Kidney capillary endothelial cell (primary cell): ENCODE data around the gene PHYHD1.
"Not testable (repeated sequence)": the region's sequence is repeated elsewhere in the genome, so short reads cannot be mapped to it uniquely, and the experiment has no call there.

Experiments used
- DNase-seq: peaks from one replicate; pipeline ENCODE4 v3.0.0-alpha.2; 2018; ENCODE audit warnings: low spot score

Gene PHYHD1

GRCh38 chr9:128921881-128922763 is 1.3 kb downstream of the PHYHD1 start:
- DNase-seq = no peak

- DNase-seq = no peak
These were observed 2.7 kb downstream of the PHYHD1 start for GRCh38 chr9:128923493-128923883.

GRCh38 chr9:128927731-128928411 is 7.1 kb downstream of the PHYHD1 start:
- DNase-seq = peak; percentile 50

DNA sequence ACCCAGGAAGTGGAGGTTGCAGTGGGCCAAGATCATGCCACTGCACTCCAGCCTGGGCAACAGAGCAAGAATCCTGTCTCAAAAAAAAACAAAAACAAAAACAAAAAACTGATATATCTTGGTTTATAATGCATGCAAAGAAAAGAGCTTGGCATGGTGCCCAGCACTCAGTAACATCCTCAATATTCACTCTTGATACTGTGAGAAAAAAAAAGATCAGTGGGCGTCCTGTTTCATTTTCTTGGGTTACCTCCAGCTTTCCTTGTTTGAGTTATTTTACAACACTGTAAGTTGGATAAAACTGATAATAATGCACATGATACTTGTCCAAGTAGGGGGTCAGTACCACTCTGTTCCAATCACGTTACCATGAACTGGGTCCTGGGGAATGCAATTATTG is 7.8 kb downstream of the PHYHD1 start:
- no peak for DNase-seq

- no peak for DNase-seq
These were observed 8.8 kb downstream of the PHYHD1 start for GRCh38 chr9:128929560-128929959.

DNA sequence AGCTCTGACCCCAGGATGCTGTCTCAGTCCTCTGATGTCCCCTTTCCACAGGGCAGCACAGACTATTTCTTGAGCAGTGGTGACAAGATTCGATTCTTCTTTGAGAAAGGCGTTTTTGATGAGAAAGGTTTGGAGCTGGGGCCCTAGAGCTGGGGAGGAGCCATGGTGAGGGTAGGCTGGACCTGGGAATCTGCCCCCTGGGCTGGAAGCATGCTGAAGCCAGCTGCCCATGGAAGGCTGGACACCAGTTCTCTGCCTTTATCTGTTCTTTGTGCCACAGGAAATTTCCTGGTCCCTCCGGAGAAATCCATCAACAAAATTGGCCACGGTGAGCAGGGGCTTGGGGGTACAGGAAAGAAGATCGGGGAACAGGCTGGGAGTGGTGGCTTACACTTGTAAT is 12.9 kb downstream of the PHYHD1 start:
- no peak for DNase-seq

DNA sequence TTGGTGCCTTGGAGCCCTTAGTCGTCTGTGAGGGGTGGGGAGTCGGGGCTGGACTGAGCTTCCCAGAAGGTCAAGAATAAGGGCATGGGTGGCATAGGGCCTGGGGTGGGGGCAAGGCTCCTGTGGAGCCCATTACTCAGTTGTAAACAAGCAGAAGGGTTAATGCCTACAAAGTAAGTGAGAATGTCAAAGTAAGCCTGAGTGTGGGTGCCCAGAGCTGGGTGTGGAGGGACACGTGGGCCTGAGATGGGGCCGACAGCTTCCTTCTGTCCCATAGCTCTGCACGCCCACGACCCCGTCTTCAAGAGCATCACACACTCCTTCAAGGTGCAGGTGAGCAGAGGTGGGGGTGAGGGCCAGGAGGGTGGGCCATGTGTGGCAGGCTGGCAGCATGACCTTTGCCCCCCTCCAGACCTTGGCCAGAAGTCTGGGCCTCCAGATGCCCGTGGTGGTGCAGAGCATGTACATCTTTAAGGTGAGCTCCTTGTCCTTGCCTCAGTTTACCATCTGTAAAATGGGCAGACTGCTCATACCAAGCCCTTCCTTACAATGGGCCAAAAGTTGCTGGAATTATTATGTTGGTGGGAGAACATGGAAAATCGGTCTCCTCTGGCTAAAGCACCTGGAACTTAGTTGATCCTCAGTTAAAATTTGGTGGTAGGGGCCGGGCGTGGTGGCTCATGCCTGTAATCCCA is 15.5 kb downstream of the PHYHD1 start:
- no peak for DNase-seq

DNA sequence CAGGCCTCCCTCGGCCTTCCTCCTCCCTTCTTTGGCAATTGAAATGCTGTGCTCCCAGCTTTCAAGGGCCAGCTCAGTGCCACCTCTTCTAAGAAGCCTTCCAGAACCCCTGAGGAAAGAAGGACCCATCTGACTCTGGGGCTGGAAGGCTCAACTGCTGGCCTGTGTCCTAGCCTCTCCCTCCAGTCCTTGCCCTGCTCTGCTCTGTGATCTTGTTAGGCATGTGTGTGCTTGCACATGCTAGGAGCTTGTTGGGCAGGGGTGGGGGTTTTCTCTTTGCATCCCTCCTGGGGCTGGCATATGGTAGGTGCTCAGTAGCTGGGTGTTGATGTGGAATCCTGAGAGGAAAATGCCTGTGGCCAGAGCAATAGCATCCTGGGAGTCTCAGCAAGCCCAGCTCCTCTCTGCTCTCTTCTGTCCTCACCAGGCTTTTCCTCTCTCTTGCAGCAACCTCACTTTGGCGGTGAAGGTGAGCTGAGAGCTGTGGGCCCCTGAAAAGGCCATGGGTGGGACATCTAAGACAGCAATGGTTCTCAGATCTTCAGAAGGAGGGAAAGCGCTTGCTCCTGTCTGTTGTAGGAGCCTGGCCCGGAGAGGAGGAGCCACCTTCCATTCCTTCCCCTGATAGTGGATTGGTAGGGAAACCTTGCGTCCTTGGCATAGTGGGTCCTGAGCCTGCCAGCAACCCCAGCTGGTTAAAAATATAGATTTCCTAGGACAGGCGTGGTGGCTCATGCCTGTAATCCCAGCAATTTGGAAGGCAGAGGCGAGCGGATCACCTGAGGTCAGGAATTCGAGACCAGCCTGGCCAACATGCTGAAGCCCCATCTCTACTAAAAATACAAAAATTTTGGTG is 16.8 kb downstream of the PHYHD1 start:
- DNase-seq = no peak

DNA sequence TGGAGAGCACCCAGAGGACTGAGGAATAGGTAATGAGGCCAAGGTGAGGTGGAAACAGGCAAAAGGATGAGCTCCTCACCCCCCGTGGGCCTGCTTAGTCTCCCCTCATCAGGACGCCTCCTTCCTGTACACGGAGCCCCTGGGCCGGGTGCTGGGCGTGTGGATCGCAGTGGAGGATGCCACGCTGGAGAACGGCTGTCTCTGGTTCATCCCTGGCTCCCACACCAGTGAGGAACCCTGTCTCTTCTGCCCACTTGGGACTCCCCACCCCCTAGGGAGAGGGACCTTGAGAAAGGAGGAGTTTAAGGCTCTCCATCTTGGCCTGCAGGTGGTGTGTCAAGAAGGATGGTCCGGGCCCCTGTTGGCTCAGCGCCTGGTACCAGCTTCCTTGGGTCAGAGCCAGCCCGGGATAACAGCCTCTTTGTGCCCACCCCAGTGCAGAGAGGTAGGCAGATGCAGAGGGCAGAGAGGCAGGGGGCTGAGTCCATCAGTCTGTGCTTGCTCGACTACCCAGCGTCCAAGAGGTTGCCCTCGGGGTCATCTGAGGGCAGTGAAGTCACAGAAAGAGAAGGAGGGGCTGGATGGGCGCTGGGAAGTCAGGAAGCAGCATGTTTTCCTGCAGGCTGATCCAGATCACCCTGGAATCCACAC is 19.6 kb downstream of the PHYHD1 start:
- peak; percentile 33 for DNase-seq

DNA sequence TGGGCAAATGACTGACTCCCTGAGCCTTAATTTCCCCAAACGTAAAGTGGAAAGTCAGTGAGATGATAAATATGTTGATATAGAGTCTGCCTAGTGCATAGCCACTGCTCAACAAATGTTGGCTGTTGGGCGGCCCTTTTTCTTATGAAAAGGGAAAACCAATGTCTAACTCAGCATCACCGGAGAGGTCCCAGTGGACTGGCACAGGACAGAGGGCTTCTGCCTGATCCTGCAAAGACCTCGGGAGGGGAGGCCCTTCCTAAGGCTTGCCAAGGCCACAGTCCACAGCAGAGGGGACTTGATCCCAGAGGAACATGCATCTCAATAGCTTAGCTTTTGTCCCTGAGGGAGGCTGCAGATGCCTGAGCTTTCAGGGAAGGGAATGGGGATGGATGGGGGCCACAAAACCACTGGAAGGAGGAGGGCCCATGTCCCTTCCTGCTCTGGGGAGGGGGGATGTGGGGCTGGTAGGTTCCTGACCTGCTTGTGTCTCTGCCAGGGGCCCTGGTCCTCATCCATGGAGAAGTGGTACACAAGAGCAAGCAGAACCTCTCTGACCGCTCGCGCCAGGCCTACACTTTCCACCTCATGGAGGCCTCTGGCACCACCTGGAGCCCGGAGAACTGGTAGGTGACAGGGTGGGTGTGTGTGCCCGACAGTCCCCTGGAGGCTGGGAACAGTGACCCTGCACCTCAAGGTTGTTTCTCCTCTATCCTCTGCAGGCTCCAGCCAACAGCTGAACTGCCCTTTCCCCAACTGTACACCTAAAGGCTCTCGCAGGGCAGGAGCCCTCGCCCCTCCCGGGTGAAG is 20.4 kb downstream of the PHYHD1 start:
- DNase-seq = no peak

DNA sequence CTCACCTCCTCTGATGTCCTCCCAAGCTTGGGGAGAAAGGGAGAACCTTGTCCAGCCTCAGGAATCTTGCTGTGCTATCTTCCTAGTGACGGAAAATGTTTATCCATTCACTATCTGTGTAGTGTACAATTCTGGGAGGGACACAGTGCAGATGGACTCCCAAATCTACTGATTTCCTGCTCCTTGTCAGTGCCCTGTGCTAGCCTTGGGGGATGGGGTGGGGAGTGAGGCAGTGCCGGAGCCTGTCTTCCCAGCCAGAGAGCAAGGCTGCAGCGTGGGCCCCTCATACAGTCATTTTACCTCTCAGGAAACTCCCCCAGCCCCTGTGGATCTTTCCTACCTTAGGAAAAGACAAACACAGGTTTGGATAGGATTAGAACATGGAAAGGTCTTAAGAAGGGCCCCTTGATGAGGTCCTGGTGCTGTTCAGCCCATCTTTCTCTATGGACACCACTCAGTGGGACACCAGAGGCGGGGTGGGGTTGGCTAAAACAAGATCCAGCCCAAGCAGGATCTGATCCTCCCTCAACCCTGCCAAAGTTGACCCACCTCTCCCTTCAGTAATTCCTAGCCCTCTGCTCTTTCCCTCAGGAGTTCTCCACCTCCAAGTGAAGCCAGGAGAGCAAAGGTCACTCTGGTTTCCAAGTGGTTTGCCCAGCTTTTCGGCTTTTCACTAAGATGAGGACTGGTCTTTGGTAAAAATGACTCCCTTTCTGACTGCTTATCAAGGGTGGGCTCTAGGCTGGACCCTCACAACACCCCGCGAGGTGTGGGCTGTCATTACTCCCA is 23.2 kb downstream of the PHYHD1 start:
- no peak for DNase-seq

DNA sequence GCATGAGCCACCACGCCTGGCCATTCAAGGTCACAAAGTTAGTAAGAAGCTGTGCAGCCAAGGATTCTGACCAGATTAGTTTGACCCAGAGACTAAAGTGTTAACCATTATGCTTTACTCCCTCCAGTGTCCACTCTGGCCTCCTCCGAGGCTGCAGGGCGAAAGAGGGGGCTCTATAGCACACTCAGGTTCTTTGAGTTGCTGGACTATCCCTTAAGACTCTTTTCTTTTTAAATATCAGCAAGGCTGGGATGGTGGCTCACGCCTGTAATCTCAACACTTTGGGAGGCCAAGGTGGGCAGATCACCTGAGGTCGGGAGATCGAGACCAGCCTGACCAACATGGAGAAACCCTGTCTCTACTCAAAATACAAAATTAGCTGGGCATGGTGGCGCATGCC is 24.2 kb downstream of the PHYHD1 start:
- not testable (repeated sequence) for DNase-seq

- no peak for DNase-seq
These were observed 25.2 kb downstream of the PHYHD1 start for GRCh38 chr9:128945798-128946501.

GRCh38 chr9:128946571-128947276 is 25.9 kb downstream of the PHYHD1 start:
- no peak for DNase-seq

- DNase-seq = no peak
These were observed 26.4 kb downstream of the PHYHD1 start for GRCh38 chr9:128947277-128947526.

DNA sequence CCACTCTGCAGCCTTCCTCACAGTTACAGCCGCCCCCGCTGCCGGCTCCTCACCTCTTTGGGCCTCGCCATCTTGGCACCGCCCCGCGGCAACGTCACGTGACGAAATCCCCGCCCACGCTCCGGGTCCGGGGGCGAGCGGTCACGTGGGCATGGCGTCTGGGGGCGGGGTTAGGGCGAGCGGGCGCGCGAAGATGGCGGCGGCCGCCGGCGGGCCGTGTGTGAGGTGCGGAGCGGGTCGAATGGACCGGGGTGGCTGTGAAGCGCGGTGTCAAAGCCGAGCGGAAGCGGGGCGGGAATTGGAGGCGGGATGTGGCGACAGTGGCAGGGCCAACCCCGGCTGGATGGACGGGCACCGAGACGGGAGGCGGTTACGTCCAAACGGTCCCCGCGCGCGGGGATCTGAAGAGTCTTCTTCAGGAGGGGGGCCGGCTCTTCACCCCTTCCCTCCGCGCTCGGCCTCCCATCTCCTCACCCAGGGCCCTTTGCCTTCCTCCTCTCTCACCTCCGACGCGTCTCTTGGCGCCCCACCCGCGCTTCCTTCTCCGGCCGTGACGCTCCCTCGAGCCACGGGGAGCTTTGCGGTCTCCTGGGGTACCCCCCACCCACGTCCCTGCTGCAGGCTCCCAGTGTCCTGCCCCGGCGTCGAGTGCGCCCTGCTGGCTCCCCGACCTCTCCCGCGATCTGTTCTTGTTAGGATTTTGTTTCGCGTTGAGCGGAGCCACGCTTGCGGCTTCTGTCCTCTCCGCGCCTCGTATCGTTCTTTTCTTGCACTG is 26.9 kb downstream of the PHYHD1 start, which contains the start of the genes DOLK and NUP188:
DOLK (minus strand) TSS at position 77 of the 775 bp plus-strand sequence. CDS start 300 bp downstream, outside the sequence.
NUP188 (plus strand) TSS at position 173 of the 775 bp plus-strand sequence; CDS start at position 194, 21 bp downstream.
- peak; percentile 93 for DNase-seq

GRCh38 chr9:128961403-128961802 is 40.6 kb downstream of the PHYHD1 start:
- DNase-seq = not testable (repeated sequence)

GRCh38 chr9:128969491-128969890 is 48.7 kb downstream of the PHYHD1 start:
- DNase-seq = no peak
